Cardiac fibroblast (primary cell): Measurements from ENCODE around the gene PHACTR1.

Source experiments
- DNase-seq, 2 donors: peaks; one replicate each; pipeline versions ENCODE4 v3.0.0 to v3.0.0-alpha.2; 2010; ENCODE audit warnings: low read depth in 2 of 2
- H3K4me3 ChIP-seq, 2 donors: replicated peaks in 1 of 2; 1 replicate in 1 of 2; 2 replicates in 1 of 2; pipeline ENCODE4 v1.5.1; 2011; ENCODE audit warnings: low read depth in 2 of 2, low read length in 2 of 2, mild to moderate bottlenecking in 2 of 2, moderate library complexity in 1 of 2
- TF ChIP-seq, protein P1 (sequence below): IDR thresholded peaks from one replicate; pipeline ENCODE4 v1.5.1; 2011; ENCODE audit warnings: low read depth, mild to moderate bottlenecking, low read length, inconsistent platforms

The PHACTR1 gene

DNA sequence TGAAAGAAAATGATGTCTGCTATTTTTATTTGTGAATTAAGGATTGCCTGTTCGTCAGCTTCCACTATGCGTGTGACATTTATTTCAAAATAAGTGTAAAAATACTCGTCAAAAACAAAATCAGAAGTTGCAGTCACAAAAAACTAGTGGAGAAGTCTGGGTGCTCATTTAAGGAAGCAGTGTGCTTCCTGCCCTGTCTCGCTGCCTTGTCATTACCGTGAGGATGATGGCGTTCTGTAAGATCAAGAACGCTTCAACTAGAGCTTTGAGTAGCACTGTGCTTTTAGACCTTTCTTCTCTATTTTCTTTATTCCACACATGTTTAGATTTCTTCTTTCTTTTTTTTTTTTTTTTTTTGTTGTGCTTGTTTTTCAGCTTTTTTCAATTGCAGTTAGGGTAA is 424.8 kb downstream of the PHACTR1 start:
- no peak overlapping the region for H3K4me3 ChIP-seq
- TF ChIP-seq, protein P1, sequence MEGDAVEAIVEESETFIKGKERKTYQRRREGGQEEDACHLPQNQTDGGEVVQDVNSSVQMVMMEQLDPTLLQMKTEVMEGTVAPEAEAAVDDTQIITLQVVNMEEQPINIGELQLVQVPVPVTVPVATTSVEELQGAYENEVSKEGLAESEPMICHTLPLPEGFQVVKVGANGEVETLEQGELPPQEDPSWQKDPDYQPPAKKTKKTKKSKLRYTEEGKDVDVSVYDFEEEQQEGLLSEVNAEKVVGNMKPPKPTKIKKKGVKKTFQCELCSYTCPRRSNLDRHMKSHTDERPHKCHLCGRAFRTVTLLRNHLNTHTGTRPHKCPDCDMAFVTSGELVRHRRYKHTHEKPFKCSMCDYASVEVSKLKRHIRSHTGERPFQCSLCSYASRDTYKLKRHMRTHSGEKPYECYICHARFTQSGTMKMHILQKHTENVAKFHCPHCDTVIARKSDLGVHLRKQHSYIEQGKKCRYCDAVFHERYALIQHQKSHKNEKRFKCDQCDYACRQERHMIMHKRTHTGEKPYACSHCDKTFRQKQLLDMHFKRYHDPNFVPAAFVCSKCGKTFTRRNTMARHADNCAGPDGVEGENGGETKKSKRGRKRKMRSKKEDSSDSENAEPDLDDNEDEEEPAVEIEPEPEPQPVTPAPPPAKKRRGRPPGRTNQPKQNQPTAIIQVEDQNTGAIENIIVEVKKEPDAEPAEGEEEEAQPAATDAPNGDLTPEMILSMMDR = no peak
- no peak for DNase-seq

GRCh38 chr6:13142611-13143010 is 426.0 kb downstream of the PHACTR1 start:
- no peak for DNase-seq
- TF ChIP-seq, protein P1 = no peak
- H3K4me3 ChIP-seq = no peak overlapping the region

DNA sequence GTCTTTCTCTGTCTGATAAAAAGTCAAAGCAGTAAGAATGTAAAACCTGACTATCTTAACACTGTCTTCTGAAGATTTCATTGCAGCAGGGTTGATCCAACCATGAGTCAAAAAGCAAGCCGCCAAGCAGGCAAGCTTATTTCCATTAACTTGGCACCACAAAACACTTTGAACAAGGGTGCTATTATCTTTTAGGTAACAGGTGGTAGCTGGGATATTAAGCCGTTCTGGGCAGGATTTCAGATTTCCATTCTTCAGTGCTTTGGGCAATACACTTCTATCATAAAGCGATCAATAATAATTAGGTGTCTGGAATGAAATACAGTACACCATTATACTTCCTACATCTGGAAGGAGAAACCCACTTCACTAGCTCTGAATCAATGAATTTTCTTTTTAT is 429.9 kb downstream of the PHACTR1 start:
- DNase-seq = no peak
- no peak overlapping the region for H3K4me3 ChIP-seq
- TF ChIP-seq, protein P1 = no peak

- DNase-seq = no peak
- H3K4me3 ChIP-seq = no peak overlapping the region
- TF ChIP-seq, protein P1 = no peak
Measured at GRCh38 chr6:13147376-13147775, 430.8 kb downstream of the PHACTR1 start.

GRCh38 chr6:13147782-13148181 is 431.2 kb downstream of the PHACTR1 start:
- DNase-seq = no peak
- no peak overlapping the region for H3K4me3 ChIP-seq
- TF ChIP-seq, protein P1 = no peak

- DNase-seq = no peak
- no peak overlapping the region for H3K4me3 ChIP-seq
- TF ChIP-seq, protein P1 = no peak
Measured at GRCh38 chr6:13152764-13153163, 436.2 kb downstream of the PHACTR1 start.

DNA sequence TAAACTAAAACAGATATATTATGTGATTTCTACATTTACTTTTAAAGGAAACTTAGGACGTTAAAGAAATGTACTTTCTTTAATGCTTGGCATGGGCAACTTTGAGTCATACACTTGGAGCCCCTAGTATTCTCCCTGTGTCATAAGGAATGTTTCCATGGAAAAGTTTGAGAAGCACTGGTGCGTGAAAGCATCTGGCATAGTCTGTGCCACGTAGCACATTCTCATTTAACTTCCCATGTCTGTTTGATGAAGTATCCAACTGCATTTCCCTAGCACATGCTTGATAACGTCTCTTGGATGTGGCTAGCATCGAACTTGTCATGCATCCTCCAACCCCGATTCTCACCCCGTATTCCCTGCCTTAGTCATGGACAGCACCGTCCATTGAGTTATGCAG is 439.8 kb downstream of the PHACTR1 start:
- TF ChIP-seq, protein P1 = no peak
- DNase-seq = no peak
- H3K4me3 ChIP-seq = no peak overlapping the region
